IPS DF 4.7 (cell line): ENCODE results near the gene DLX5.

Source experiments
- DNase-seq: peaks from one replicate; pipeline ENCODE4 v3.0.0-alpha.2; 2013; ENCODE audit warnings: low spot score; ENCODE audit errors: extremely low read depth

The DLX5 gene

GRCh38 chr7:97018791-97019531, 5.7 kb downstream of the DLX5 start:
- no peak for DNase-seq

DNA sequence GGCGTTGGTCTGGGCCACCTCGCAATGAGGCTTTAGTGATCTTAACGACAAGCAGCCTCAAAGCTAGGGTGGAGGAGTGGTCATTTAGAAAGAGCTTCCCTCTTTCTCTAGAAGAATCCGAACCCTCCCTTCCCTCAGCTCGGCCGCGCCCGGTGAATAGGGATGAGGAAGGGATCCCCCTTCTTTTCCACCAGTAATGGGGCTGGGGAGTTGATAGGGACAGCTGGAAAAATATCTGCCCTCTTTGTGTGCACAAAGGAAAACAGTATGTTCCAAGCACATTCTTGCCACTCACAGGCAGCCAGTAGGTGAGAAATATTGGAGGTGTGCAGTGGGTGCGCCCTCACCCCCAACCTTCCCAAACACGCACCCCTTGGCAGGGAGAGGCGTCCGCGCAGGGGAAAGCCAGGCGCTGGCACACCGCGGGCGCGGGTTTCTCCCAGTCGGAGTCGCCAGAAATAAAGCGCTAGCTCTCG, 6.5 kb downstream of the DLX5 start:
- DNase-seq, result no peak

DNA sequence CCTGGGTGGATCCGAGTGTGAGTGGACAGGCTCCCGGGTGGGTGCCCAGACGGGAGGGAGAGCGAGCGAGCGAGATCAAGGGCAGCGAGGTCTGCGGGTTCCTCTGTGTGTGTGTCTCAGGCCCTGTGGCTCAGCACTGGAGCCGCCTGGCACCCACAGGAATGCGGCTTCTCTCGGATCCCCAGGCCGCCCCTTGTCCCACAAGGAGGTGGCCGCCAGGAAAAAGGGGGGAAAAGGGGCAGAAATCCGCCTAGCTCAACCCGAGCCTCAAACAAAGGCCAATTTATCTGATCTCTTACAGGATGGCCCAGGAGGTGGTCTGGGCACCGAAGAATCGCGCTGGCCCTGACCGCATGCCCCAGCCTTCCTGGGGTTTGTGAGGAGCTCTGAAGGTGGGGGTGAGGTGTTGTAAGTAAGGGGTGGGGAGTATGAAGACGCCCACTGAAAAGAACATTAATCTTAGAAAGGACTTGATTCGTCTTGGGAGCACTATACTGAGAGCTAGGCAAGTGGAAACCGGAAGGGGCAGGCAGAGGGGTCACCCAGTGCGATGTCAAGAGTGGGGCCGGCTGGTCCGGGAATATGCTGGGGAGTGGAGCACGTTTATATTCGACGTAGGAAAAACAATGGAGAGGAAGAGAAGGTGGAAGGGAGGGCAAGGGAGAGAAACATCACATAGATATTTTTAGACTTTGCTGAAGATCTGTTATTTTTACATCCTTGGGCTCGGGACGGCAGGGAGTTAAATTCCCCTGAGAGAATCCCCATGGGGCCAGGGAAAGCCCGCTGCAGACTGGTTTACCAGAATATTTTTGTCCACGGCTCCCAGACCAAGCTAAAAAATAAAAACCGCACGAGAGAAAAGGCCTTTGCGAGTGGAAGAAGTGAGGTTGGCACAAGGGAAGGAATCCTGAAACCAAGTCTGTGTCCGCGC, 7.2 kb downstream of the DLX5 start:
- DNase-seq, result no peak

DNA sequence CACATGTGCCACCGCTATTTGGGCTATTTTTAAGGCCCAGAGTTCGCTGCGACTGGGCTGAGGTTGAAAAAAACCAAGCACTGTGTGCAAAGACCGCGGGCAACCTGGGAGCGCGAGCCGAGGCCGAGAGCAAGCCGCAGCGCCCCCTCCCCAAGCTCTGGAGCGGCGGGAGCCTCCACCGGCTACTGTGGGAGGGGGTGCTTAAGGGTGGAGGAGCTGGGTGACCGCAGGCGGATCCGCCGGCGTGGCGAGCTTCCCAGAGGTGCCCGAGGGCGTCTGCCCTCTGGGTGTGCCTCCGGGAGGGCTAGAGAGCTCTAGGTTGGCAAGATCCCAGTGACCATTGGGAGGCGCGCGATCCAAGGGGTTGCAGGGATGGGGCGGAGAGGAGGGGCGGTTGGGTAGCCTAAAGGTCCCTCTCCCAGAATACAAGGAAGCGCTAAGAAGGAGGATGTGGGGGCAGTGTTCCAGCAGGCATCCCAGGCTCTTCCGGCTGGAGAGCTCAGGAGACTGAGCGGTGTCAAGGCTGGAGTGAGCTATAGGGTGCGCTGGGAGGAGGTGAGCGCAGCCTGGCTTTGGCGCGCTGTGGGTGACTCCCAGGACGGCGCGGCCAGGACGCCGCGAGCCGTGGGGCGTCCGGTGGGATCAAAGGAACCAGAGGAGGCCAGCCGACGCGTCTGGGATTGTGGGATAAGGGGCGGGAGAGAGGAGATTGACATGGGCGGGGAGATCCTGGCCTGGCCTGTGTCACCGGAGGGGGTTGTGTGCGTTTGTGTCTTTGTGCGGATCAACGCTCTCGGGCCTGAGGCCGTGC, 8.0 kb downstream of the DLX5 start:
- DNase-seq, result no peak

DNA sequence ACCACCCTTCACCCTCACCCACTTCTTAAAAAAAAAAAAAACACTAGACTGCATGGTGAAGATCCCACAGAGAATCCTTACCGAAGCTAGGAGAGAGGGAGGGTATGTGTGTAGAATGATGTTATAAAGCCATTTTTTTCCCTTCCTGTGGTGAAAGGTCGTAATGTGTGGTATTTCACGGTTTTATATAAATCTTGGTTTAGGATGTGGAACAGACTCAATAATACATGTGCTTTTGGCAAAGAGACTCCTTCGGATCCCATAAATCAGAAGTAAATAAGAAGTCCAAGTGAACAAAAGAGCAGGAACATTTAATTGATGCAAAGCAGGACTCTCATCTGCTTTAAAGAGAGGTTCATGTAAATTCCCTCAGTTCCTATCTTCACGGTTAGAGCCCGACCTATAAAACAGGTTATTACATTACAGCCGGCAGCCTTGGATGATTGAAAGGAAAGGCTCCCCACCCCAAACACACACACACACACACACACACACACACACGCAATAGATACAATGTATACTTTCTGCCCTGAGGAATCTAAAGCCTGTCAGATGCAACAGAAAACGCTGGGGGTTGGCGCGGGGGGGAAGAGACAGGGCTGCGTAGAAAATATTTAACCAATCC, 8.8 kb downstream of the DLX5 start:
- DNase-seq, result no peak

DNA sequence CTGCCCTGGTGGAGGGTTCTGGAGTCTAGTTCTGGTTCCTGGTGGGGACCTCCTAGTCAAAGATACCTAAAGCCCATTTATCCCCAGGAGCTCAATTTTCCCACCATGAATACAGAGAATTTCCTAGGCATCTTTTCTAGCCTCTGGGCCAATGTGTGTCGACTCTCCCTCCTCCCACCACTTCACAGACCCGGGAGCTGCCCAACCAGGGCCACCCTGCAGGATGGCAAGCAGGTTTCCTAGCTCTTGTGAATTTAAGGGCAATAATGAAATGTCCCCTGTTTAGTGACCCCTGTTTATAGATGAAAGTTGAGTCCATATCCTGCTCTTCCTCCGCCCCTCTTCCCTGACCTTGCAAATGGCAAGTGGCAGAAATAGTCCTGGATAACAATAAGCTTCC, 9.4 kb downstream of the DLX5 start:
- no peak for DNase-seq

- DNase-seq, result no peak
Measured at GRCh38 chr7:97014145-97014750, 10.4 kb downstream of the DLX5 start.

DNA sequence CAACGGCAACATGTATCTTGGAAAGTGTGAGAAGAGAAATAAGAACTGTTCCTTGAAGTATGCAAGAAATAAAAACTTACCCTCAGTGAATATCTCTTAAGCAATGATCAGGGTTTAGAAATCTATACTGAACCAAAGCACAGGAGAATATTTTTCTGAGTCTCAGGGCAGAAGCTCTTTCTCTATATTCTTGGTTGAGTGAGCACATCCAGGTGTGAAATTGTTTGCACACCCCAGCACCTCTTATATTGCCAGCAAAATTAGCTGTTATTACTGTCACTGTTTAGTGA, 10.8 kb downstream of the DLX5 start:
- DNase-seq, result no peak

DNA sequence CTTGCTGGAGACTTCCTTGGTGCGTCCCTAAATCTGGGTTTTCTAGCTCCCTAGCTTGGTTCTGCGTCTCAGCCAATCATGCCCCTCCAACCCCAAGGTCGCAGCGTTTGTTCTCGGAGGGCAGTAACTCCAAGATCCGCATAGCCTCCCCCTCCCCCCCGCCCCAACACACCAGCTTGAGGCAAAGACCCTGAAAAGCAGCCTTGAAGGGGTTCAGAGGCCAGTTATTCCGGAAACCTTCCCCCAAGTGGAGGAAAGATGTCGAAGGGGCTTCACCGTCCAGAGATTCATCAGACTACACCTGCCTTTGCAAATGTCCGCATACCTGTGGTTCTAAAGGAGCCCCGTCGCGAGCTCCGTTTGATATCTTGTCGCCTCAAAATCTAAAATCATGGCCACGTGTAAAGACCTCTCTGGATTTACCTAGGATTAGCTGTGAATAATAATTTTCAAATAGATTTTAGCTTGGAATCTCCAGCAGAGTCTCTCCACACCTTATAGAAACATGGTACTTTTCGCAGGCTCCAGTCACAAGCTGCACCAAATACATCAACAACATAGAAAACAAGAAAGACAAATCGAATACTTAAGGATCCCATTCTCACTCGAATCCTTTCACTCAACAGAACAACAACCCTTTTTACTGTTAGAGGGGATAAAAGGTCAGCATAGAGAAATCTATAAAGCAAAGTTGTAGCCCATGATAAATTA, 11.3 kb downstream of the DLX5 start:
- DNase-seq, result no peak

GRCh38 chr7:97012365-97013133, 12.1 kb downstream of the DLX5 start:
- DNase-seq, result no peak

DNA sequence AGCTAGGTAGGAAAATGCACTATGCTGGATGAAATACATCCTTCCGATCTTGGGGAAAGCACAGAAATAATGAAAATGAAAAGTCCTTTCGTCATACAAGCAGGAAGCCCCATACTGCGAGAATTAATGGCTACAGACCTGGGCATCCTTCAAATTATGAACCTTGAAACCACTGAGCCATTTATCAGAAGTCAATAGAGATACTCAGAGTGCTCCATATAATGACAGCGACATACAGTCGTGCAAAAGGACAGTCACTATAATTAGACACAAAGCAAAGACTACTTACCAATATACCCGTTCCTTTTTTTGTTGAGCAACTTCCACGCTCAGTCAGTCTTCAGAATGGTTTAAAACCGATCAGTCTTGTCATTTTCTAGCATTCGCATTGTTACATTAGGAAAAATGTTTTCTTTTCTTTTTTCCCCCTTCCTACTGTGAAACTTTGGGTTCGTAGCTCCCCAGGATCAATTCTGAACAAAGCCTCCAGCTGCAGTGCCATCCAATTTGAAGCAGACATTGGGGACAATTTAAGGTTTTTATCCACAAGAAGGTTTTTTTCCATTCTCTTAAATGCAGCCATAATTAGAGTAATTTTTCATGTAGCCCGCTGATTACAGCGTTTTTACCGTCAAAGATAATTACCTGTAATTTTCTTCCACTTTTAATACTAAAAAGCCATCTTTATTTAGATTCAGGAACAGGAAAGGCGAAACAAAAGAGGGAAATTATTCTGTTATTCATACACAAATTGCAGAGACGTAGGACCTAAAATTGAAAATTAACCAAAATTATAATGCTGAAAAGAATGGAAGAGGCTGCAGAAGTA, 12.9 kb downstream of the DLX5 start:
- DNase-seq, result no peak

DNA sequence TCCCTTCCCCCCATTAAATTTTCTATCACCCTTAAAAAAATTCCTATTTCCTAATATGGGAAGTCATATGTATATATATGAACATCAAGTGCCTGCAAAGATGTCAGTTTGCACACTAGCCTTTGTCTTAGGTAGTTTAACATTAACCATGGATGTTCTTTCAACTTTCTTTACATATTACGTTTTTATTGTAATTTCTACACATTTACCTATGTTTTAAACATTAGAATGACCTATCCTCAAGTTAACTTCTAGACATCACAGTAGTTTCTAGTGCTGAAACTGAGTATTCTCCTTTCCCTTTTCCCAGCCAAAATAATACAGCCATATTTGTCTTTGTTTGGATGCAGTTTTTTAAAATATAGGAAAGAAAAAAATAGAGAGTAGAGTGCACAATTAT, 13.5 kb downstream of the DLX5 start:
- DNase-seq, result no peak

DNA sequence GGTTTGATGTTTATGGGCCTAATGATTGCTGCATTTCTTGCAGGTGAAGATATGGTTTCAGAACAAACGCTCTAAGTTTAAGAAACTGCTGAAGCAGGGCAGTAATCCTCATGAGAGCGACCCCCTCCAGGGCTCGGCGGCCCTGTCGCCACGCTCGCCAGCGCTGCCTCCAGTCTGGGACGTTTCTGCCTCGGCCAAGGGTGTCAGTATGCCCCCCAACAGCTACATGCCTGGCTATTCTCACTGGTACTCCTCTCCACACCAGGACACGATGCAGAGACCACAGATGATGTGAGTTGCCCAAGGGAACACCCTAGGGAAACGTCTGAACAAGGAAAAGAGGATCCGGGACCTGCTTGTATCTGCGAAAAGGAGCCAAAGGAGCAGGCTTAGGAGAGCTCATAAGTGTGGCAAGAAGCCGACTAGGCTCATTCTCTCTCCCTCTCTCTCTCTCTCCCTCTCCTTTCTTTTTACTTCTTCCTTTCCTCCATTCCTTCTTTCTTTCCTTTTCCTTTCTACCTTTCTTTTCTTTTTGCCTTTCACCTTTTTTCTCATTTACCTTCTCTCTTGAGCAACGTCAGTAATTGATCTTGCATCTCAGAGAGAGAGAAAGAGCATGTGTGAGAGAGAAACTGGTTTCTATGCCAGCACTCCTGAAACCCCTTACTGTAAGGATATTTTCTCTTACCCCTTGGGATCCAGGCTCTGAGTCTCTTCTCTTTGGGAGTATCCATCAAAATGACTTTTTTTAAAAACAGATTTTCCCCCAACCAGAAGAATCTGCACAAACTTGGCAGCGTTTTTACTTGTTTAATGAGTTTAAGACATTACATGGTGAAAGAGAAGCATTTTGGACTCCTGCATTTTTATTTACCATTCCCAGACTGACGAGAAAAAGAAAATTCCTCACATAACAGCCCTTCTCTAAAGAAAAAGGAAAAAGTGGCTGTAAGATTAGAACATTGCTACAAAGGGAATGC, 14.6 kb downstream of the DLX5 start:
- no peak for DNase-seq

- no peak for DNase-seq
Measured at GRCh38 chr7:97008275-97008917, 16.2 kb downstream of the DLX5 start.

GRCh38 chr7:97007583-97007861, 17.1 kb downstream of the DLX5 start:
- DNase-seq, result no peak

- no peak for DNase-seq
Measured at GRCh38 chr7:97006816-97007582, 17.6 kb downstream of the DLX5 start.
